ENCODE results near the gene PRMT7. TPM values are rescaled to one million over a fixed set of nuclear protein-coding genes. Genes with fewer than 3 reads are reported as not detected.

The PRMT7 gene
- total and polyA plus RNA-seq, 2 of the 8 experiments (the other 6 are each of a cell fraction or from before 2014, with no cell fraction given): 48.2 to 49.3 TPM

DNA sequence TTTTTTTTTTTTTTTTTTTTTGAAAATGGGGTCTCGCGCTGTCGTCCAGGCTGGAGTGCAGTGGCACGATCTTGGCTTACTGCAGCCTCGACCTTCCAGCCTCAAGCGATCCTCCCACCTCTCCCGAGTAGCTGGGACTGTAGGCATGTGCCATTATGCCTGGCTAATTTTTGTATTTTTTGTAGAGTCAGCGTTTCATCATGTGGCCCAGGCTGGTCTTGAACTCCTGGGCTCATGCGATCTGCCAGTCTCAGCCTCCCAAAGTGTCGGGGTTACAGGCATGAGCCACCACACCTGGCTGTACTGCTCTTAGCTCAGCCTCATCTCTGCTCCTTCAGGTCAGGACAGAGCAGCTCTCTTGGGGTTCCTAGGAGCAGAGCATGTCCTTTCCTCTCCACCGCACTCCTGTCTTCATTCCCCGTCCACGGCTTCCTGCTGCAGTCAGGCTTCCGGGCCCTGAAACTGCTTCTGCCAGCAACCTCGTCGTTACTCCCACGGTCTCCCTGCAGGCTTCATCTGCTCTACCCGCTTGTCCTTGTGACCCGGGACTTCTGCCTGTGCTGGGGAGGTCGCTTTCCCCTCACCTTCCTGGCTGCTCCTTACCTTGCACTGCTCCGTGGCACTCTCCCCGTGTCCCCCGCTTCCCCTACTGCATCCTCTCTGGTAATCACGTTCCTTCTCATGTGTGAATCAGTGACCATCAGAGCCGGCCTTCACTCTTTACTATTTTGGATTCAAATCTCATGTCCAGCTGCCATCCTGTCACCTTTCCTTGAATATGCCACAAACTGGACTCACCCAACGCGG lies 38.0 kb downstream of the PRMT7 start:
- Histone ChIP-seq H3K27ac (ENCODE audit: low read depth, low read length) (no peak overlapping the region), H3K36me3 (ENCODE audit: control insufficient read depth in 2 of 4, insufficient read depth in 4 of 4, low read length in 3 of 4) (peaks cover 4 to 48% (median 18%) of the 10 kb centered on the region in 4 experiments; a peak in 5 of 8 replicates), H3K23ac (ENCODE audit: insufficient read length) (no peak overlapping the region), H3K4ac (replicated peaks; ENCODE audit: insufficient read length, low read depth, low read length) (no peak overlapping the region), H3K18ac (ENCODE audit: extremely low read depth, low read length) (no peak overlapping the region), H3K23me2 (ENCODE audit: low read depth, low read length) (no peaks in the 10 kb centered on the region; the same call in 1 of the 2 replicates), H3K9ac (replicated peaks in 1 of 4; ENCODE audit: extremely low read depth in 1 of 4, low read depth in 3 of 4, low read length in 3 of 4) (no peak overlapping the region), H4K8ac (ENCODE audit: extremely low read depth, insufficient read depth, low read length) (no peak overlapping the region), H2BK5ac (ENCODE audit: low read depth, low read length) (no peak overlapping the region), H2AK5ac (ENCODE audit: low read depth, low read length) (no peak overlapping the region), H3K9me3 (ENCODE audit: insufficient read depth in 2 of 2, low read depth in 1 of 2, low read length in 1 of 2) (no peaks in the 10 kb centered on the region), H2AFZ (ENCODE audit: low read length) (no peak overlapping the region), H4K91ac (replicated peaks; ENCODE audit: insufficient read length, low read length) (no peak overlapping the region), H2BK120ac (replicated peaks; ENCODE audit: low read depth, low read length) (no peak overlapping the region), H3K4me3 (ENCODE audit: extremely low read depth in 1 of 4, insufficient read depth in 2 of 4, low read depth in 3 of 4, low read length in 4 of 4) (no peak overlapping the region), H3K56ac (replicated peaks; ENCODE audit: insufficient read length, low read depth, low read length) (no peak overlapping the region), H3K4me2 (ENCODE audit: insufficient read depth in 1 of 2, low read depth in 2 of 2, low read length in 2 of 2) (no peak overlapping the region), H4K5ac (ENCODE audit: insufficient read length, low read depth, low read length) (no peak overlapping the region), H3K27me3 (replicated peaks in 1 of 4; ENCODE audit: control insufficient read depth in 3 of 4, extremely low read depth in 1 of 4, insufficient read depth in 3 of 4, low read length in 3 of 4) (no peaks in the 10 kb centered on the region; a peak in 1 of 7 replicates), H3K79me2 (ENCODE audit: control insufficient read depth in 1 of 2, insufficient read depth in 2 of 2, low read length in 2 of 2) (no peaks in the 10 kb centered on the region), H4K20me1 (replicated peaks in 1 of 2; ENCODE audit: control insufficient read depth in 1 of 2, insufficient read depth in 2 of 2, low read length in 2 of 2) (peaks cover 0 to 7% of the 10 kb centered on the region in 2 experiments), H3K79me1 (ENCODE audit: low read depth, low read length) (0 out of 2 replicates have a peak, but pooled peaks cover 2% of the 10 kb centered on the region), H2BK15ac (ENCODE audit: low read length) (no peak overlapping the region), H3K14ac (ENCODE audit: insufficient read length) (no peak overlapping the region), H2BK12ac (ENCODE audit: low read depth, low read length) (no peak overlapping the region), H2BK20ac (ENCODE audit: low read length) (no peak overlapping the region), H3K4me1 (replicated peaks in 1 of 4; ENCODE audit: control insufficient read depth in 3 of 4, insufficient read depth in 4 of 4, low read length in 3 of 4) (no peaks in the 10 kb centered on the region)
- WGBS, 2 experiments (ENCODE audit: extremely low coverage in 1 of 2, insufficient coverage in 1 of 2, insufficient read length in 1 of 2, insufficient replicate concordance in 2 of 2, low coverage in 1 of 2, low lambda C conversion rate in 2 of 2, missing lambda C conversion rate in 1 of 2): 93% methylated on average over 25 of the region's 27 CpGs; no CpG with 5 or more reads in 1 of the 2 experiments
- FAIRE-seq: no peak
- no peak for DNase-seq (ENCODE audit: low read depth in 1 of 2, low spot score in 2 of 2)
- POLR2A ChIA-PET (ENCODE audit: partially characterized antibody): no interaction called here
- CTCF ChIA-PET (ENCODE audit: partially characterized antibody): interaction anchor here (1.0 to 1.5 kb wide), 4 partner anchors 9 to 165 kb away, joined by 3 to 4 read pairs (median 3); no protein-coding TSS in a partner anchor
- no peak for TF ChIP-seq KDM5A (IDR thresholded peaks at IDR 0.05; ENCODE audit: low read length)
- no peak for TF ChIP-seq BCL11A (IDR thresholded peaks at IDR 0.05; ENCODE audit: low read depth in 2 of 2, low read length in 2 of 2)
- TF ChIP-seq TBP (IDR thresholded peaks at IDR 0.05; ENCODE audit: low read depth, low read length): no peak
- TF ChIP-seq CBX8 (IDR thresholded peaks at IDR 0.05; ENCODE audit: borderline replicate concordance, low read depth, low read length): no peak
- TF ChIP-seq FOSL1 (IDR thresholded peaks at IDR 0.05; ENCODE audit: insufficient read depth, low read depth, low read length): no peak
- TF ChIP-seq MAFK (IDR thresholded peaks at IDR 0.05; ENCODE audit: low read depth, low read length): peak; percentile 18; the same call in 1 of the 2 replicates
